Sigmoid colon (tissue), 4 donors: ENCODE results near the gene SLC32A1.

Experiments used
- CTCF ChIP-seq, 4 experiments: fragments of 450-650 bp in 3 of 4; fragments of 200-600 bp in 1 of 4; IDR thresholded peaks; one replicate each; pipeline ENCODE4 v1.5.1; 2016 to 2019; ENCODE audit warnings: antibody characterized with exemption in 4 of 4, mild to moderate bottlenecking in 3 of 4, moderate library complexity in 2 of 4
- EP300 ChIP-seq, 4 donors: sonication (generic); formaldehyde crosslinking; IDR thresholded peaks; one replicate each; pipeline ENCODE4 v1.6.1; 2017; ENCODE audit warnings: antibody characterized with exemption in 4 of 4
- POLR2A ChIP-seq, 2 donors: fragments of 450-650 bp; IDR thresholded peaks; one replicate each; pipeline ENCODE4 v1.6.1; 2016; ENCODE audit warnings: antibody characterized with exemption in 2 of 2, mild to moderate bottlenecking in 2 of 2, moderate library complexity in 2 of 2
- POLR2AphosphoS5 ChIP-seq, 4 donors: sonication (generic); formaldehyde crosslinking; IDR thresholded peaks; one replicate each; pipeline ENCODE4 v1.6.1; 2017; ENCODE audit warnings: antibody characterized with exemption in 4 of 4

GRCh38 chr20:38714308-38714707 is 10.0 kb upstream of the SLC32A1 start:
- no peak for TF ChIP-seq CTCF (IDR thresholded peaks at IDR 0.05)
- TF ChIP-seq POLR2AphosphoS5 (IDR thresholded peaks at IDR 0.05) = no peak
- TF ChIP-seq POLR2A (IDR thresholded peaks at IDR 0.05) = no peak
- no peak for TF ChIP-seq EP300 (IDR thresholded peaks at IDR 0.05)
